Panc1 (cell line): ENCODE measurements around the gene LAMTOR3. TPM values are rescaled to one million over a fixed set of nuclear protein-coding genes. Genes with fewer than 3 reads are reported as not detected.

ENCODE experiments used
- ATAC-seq: fragments of 200-7000 bp; cut with Tn5 transposase; 2 replicates; pipeline ENCODE4 v1.9.1; 2020; ENCODE audit warnings: mild to moderate bottlenecking, moderate library complexity
- BruUV-seq: library from RNA; stranded (reverse); fragments of 400-500 nt; replicated peaks from 2 replicates; lab custom pipeline; 2021; lab: Mats Ljungman, UMichigan
- CTCF ChIA-PET: fragments of 300-600 bp; sonication (Branson Sonifier 250); formaldehyde crosslinking; loops from one replicate; lab custom pipeline; 2022; ENCODE audit warnings: antibody characterized with exemption; lab: Charles Lee
- POLR2A ChIA-PET: fragments of 300-600 bp; sonication (Branson Sonifier 250); formaldehyde crosslinking; loops from one replicate; lab custom pipeline; 2022; ENCODE audit warnings: antibody characterized with exemption; lab: Charles Lee
- DNase-seq: peaks from one replicate; pipeline ENCODE4 v3.0.0-alpha.2; 2010; ENCODE audit warnings: low read depth, low spot score
- H3K27ac ChIP-seq: 2 replicates; pipeline ENCODE4 v1.5.1; 2011; ENCODE audit warnings: mild to moderate bottlenecking, low read length, inconsistent platforms
- H3K27me3 ChIP-seq: fragments of 200-500 bp; sonication (Bioruptor generic); 2 replicates; pipeline ENCODE4 v1.6.0; 2014; ENCODE audit warnings: low read length, inconsistent platforms; ENCODE audit not compliant: control insufficient read depth, insufficient read depth
- H3K36me3 ChIP-seq: fragments of 200-500 bp; sonication (Bioruptor generic); 2 replicates; pipeline ENCODE4 v1.5.1; 2014; ENCODE audit warnings: inconsistent platforms, mild to moderate bottlenecking, low read length, moderate library complexity; ENCODE audit not compliant: control insufficient read depth, insufficient read depth
- H3K4me1 ChIP-seq: 2 replicates; pipeline ENCODE4 v1.5.1; 2011; ENCODE audit warnings: inconsistent platforms, mild to moderate bottlenecking, low read length, moderate library complexity; ENCODE audit not compliant: control insufficient read depth, insufficient read depth
- H3K4me3 ChIP-seq, 2 experiments: 2 replicates each; pipeline ENCODE4 v1.5.1; 2011 to 2012; ENCODE audit warnings: low read depth in 2 of 2, low read length in 2 of 2, mild to moderate bottlenecking in 2 of 2, inconsistent platforms in 1 of 2, moderate library complexity in 1 of 2
- H3K9me3 ChIP-seq: fragments of 200-500 bp; sonication (Bioruptor generic); 2 replicates; pipeline ENCODE4 v1.5.1; 2014; ENCODE audit warnings: low read depth, mild to moderate bottlenecking, inconsistent platforms, low read length, moderate library complexity; ENCODE audit not compliant: control insufficient read depth, insufficient read depth
- POLR2AphosphoS5 ChIP-seq: IDR thresholded peaks from 2 replicates; pipeline ENCODE4 v1.6.1; 2012; ENCODE audit warnings: mild to moderate bottlenecking, low read depth, low read length, moderate library complexity
- REST ChIP-seq, 2 experiments: IDR thresholded peaks; 2 replicates each; pipeline ENCODE4 v1.6.1; 2011 to 2012; ENCODE audit warnings: low read depth in 2 of 2, control low read depth in 1 of 2, low read length in 1 of 2, mild to moderate bottlenecking in 1 of 2, moderate library complexity in 1 of 2; ENCODE audit not compliant: insufficient read depth in 1 of 2
- SIN3A ChIP-seq: IDR thresholded peaks from 2 replicates; pipeline ENCODE4 v1.6.1; 2012; ENCODE audit warnings: low read depth, mild to moderate bottlenecking, low read length, moderate library complexity, borderline replicate concordance; ENCODE audit not compliant: insufficient read depth
- TCF7L2 ChIP-seq: IDR thresholded peaks from 2 replicates; pipeline ENCODE4 v1.6.1; 2011; ENCODE audit warnings: mild to moderate bottlenecking, low read depth, low read length, inconsistent platforms
- in situ Hi-C: cut with HindIII; loops from 2 replicates; pipeline ENCODE4 v1.10.0; 2016; ENCODE audit warnings: low sequenced_read_pairs, low pct_unique_long_range_greater_than_20kb
- intact Hi-C: fragments of 100-400 bp; cut with micrococcal nuclease; formaldehyde crosslinking; loops from one replicate; pipeline ENCODE4 v1.10.0; 2022; ENCODE audit not compliant: unreplicated experiment
- total RNA-seq: library from RNA; stranded (reverse); gene quantifications from one replicate; pipeline ENCODE4 v1.2.1, GENCODE V29; 2021; ENCODE audit not compliant: unreplicated experiment
- TF ChIP-seq, protein P1 (sequence below): fragments of 450-650 bp; IDR thresholded peaks from 2 replicates; pipeline ENCODE4 v1.5.1; 2017; ENCODE audit warnings: mild to moderate bottlenecking

The LAMTOR3 gene
- total RNA-seq, 1 experiment from 2014 or later: 20.3 TPM

- no peak for TF ChIP-seq SIN3A
- TF ChIP-seq REST (IDR thresholded peaks at IDR 0.05; ENCODE audit: insufficient read depth in 1 of 2, low read depth in 2 of 2, low read length in 1 of 2): no peak
- no peak for TF ChIP-seq POLR2AphosphoS5
- TF ChIP-seq TCF7L2: no peak
- intact Hi-C loops (no loop called here), in situ Hi-C loops (no loop called here)
- ChIA-PET CTCF (no interaction called here), POLR2A (no interaction called here)
- Histone ChIP-seq H3K27ac (no peak overlapping the region), H3K4me3 (no peak overlapping the region), H3K4me1 (no peaks in the 10 kb centered on the region), H3K27me3 (no peaks in the 10 kb centered on the region), H3K36me3 (no peaks in the 10 kb centered on the region; the same call in 1 of the 2 replicates), H3K9me3 (no peaks in the 10 kb centered on the region; the same call in 1 of the 2 replicates)
- no TSS peak for BruUV-seq
- ATAC-seq (no peak), DNase-seq (no peak)
Measured at GRCh38 chr4:99934891-99935290, 40.7 kb upstream of the LAMTOR3 start.

DNA sequence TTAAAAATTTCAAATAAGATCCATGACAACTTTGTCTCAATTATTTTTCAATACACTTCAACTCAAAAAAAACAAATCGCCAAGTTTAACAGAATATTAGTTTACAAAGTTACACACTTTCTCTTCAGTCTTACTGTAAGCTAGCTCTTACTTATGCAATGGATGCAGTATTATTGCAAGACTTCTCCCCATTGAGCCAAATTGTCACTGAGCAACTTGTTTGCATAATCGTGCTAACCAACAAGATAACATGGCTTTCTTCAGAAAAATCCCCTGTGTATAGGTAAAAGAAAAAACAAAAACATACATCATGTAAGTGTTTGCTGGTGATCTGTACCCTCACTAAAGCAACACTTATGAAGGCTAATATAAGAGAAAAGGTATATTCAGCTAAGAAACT, 33.3 kb upstream of the LAMTOR3 start:
- H3K4me1 ChIP-seq: no peaks in the 10 kb centered on the region
- peaks cover 6% of the 10 kb centered on the region for H3K36me3 ChIP-seq
- no peak for TF ChIP-seq POLR2AphosphoS5
- no peak for TF ChIP-seq TCF7L2
- no peak for TF ChIP-seq REST (IDR thresholded peaks at IDR 0.05; ENCODE audit: insufficient read depth in 1 of 2, low read depth in 2 of 2, low read length in 1 of 2)
- no peak for TF ChIP-seq SIN3A
- TF ChIP-seq, protein P1, sequence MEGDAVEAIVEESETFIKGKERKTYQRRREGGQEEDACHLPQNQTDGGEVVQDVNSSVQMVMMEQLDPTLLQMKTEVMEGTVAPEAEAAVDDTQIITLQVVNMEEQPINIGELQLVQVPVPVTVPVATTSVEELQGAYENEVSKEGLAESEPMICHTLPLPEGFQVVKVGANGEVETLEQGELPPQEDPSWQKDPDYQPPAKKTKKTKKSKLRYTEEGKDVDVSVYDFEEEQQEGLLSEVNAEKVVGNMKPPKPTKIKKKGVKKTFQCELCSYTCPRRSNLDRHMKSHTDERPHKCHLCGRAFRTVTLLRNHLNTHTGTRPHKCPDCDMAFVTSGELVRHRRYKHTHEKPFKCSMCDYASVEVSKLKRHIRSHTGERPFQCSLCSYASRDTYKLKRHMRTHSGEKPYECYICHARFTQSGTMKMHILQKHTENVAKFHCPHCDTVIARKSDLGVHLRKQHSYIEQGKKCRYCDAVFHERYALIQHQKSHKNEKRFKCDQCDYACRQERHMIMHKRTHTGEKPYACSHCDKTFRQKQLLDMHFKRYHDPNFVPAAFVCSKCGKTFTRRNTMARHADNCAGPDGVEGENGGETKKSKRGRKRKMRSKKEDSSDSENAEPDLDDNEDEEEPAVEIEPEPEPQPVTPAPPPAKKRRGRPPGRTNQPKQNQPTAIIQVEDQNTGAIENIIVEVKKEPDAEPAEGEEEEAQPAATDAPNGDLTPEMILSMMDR: no peak
- no peaks in the 10 kb centered on the region for H3K27me3 ChIP-seq
- POLR2A ChIA-PET: no interaction called here
- H3K27ac ChIP-seq: no peak overlapping the region
- DNase-seq (no peak), ATAC-seq (no peak)
- no peak overlapping the region for H3K4me3 ChIP-seq
- CTCF ChIA-PET: no interaction called here
- no peaks in the 10 kb centered on the region for H3K9me3 ChIP-seq
- in situ Hi-C loops: no loop called here
- intact Hi-C loops: no loop called here
- BruUV-seq: no TSS peak
